HepG2 (cell line): Measurements from ENCODE around the gene LDLRAD4. TPM values are rescaled to one million over a fixed set of nuclear protein-coding genes. Genes with fewer than 3 reads are reported as not detected.

ENCODE experiments used
- ARID2 ChIP-seq: sonication (generic); formaldehyde crosslinking; IDR thresholded peaks from 2 replicates; pipeline ENCODE4 v1.8.1; 2022; ENCODE audit warnings: mild to moderate bottlenecking, missing genetic modification reagents, borderline replicate concordance
- BORCS8-MEF2B ChIP-seq: sonication (generic); formaldehyde crosslinking; IDR thresholded peaks from 2 replicates; pipeline ENCODE4 v1.8.0; 2022; ENCODE audit warnings: mild to moderate bottlenecking, missing genetic modification reagents
- DNMT3B ChIP-seq: conservative IDR thresholded peaks from 2 replicates; pipeline ENCODE4 v1.6.1; 2016; ENCODE audit warnings: missing biosample characterization, control low read depth
- FOXP4 ChIP-seq: sonication (generic); formaldehyde crosslinking; IDR thresholded peaks from 2 replicates; pipeline ENCODE4 v1.4.0; 2020; ENCODE audit warnings: missing genetic modification reagents
- GATA4 ChIP-seq: sonication (generic); IDR thresholded peaks from 2 replicates; pipeline ENCODE4 v1.6.1; 2016; ENCODE audit warnings: antibody characterized with exemption, low read depth, borderline replicate concordance
- MTA1 ChIP-seq: sonication (generic); formaldehyde crosslinking; IDR thresholded peaks from 2 replicates; pipeline ENCODE4 v1.4.0; 2020; ENCODE audit warnings: missing genetic modification reagents, mild to moderate bottlenecking, borderline replicate concordance
- POLR2AphosphoS2 ChIP-seq: IDR thresholded peaks from 2 replicates; pipeline ENCODE4 v1.6.1; 2011; ENCODE audit warnings: low read depth, low read length, improper control_type of control experiment
- POLR2G ChIP-seq: fragments of 200-400 bp; formaldehyde crosslinking; IDR thresholded peaks from 2 replicates; pipeline ENCODE4 v1.6.1; 2018; ENCODE audit warnings: mild to moderate bottlenecking, low read depth, low read length, moderate library complexity
- SIN3A ChIP-seq: IDR thresholded peaks from 2 replicates; pipeline ENCODE4 v1.6.1; 2011; ENCODE audit warnings: low read depth, mild to moderate bottlenecking, control low read depth, low read length, borderline replicate concordance
- SIX1 ChIP-seq: sonication (generic); formaldehyde crosslinking; IDR thresholded peaks from 2 replicates; pipeline ENCODE4 v1.4.0; 2020; ENCODE audit warnings: missing genetic modification reagents, borderline replicate concordance
- YY1 ChIP-seq: IDR thresholded peaks from 2 replicates; pipeline ENCODE4 v1.6.1; 2011; ENCODE audit warnings: low read length, low read depth, moderate library complexity, mild to moderate bottlenecking; ENCODE audit not compliant: insufficient read depth, insufficient replicate concordance
- ZBTB2 ChIP-seq: sonication (generic); formaldehyde crosslinking; IDR thresholded peaks from 2 replicates; pipeline ENCODE4 v1.8.0; 2022; ENCODE audit warnings: low read depth, missing genetic modification reagents
- ZNF460 ChIP-seq: sonication (generic); formaldehyde crosslinking; IDR thresholded peaks from 2 replicates; pipeline ENCODE4 v1.5.1; 2020; ENCODE audit warnings: missing genetic modification reagents, mild to moderate bottlenecking, borderline replicate concordance
- ZNF7 ChIP-seq: IDR thresholded peaks from 2 replicates; pipeline ENCODE4 v1.6.1; 2016; ENCODE audit warnings: missing biosample characterization, missing genetic modification reagents
- polyA plus RNA-seq, 8 experiments: library from polyadenylated mRNA; depleted of rRNA in 3 of 8; stranded (reverse) in 7 of 8; unstranded in 1 of 8; fragments of >200 nt; fragmentation: Illumina TruSeq in 4 of 8; extraction: Trizol in 4 of 8; gene quantifications; 2 replicates each; pipeline versions ENCODE4 v1.2.1 to v1.2.3, GENCODE V29; 2011 to 2016; ENCODE audit warnings: low read depth in 4 of 8, missing spikeins in 1 of 8, mixed read lengths in 1 of 8; ENCODE audit not compliant: insufficient read depth in 1 of 8
- total RNA-seq, 5 experiments: library from RNA; depleted of rRNA; stranded (reverse); fragments of >200 nt; fragmentation: Illumina TruSeq; extraction: Trizol; gene quantifications; 2 replicates each; pipeline ENCODE4 v1.2.3, GENCODE V29; 2016; ENCODE audit warnings: low read depth in 1 of 5
- TF ChIP-seq, protein P1 (sequence below): sonication (generic); formaldehyde crosslinking; IDR thresholded peaks from 2 replicates; pipeline ENCODE4 v1.4.0; 2020; ENCODE audit warnings: missing genetic modification reagents
- TF ChIP-seq, protein P2 (sequence below): sonication (generic); formaldehyde crosslinking; IDR thresholded peaks from 2 replicates; pipeline ENCODE4 v1.8.1; 2023; ENCODE audit warnings: missing genetic modification reagents, mild to moderate bottlenecking, borderline replicate concordance
- TF ChIP-seq, protein P3 (sequence below): sonication (generic); formaldehyde crosslinking; IDR thresholded peaks from 2 replicates; pipeline ENCODE4 v1.9.0; 2022; ENCODE audit warnings: low read depth, missing genetic modification reagents
- TF ChIP-seq, protein P4 (sequence below): sonication (generic); formaldehyde crosslinking; IDR thresholded peaks from 2 replicates; pipeline ENCODE4 v1.4.0; 2020; ENCODE audit warnings: missing genetic modification reagents

The LDLRAD4 gene
- total and polyA plus RNA-seq, 2 of the 13 experiments (the other 11 are each of a cell fraction or from before 2014, with no cell fraction given) = 13.6 to 20.9 TPM

DNA sequence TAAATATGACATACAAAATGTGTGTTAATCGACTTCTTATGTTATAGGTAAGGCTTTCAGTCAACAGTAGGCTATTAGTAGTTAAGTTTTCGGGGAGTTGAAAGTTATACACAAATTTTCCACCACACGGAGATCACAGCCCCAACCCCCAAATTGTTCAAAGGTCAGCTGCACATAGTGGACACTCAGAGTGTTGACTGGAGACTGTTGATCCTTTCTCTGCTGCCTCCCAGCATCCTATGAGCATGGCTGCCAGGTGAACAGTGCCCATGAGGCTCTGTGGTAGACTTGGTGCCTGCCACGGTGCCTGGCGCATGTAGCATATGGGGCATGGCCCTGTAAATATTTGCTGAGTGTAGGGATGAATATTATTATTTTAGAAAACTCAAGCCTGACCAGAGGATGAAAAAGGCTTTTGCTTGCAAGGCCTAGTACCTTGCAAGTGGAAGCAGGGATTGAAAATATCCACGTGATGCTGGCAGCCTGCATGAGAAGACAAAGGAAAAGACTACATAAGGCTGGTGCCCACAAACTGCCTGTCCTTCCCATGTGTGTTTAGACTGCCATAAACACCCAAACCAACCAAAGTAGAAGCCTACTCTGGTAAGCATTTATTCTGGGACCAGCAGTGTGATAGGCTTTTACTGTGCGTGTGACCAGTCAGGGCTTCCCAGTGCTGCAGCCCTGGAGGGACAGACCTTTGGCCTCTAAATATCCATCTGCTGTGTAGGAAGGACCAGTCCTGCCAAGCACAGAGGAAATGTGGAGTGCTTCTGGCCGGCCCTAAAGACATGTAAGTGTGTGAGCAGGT is 226.1 kb downstream of the LDLRAD4 start (continued):
- TF ChIP-seq, protein P1, sequence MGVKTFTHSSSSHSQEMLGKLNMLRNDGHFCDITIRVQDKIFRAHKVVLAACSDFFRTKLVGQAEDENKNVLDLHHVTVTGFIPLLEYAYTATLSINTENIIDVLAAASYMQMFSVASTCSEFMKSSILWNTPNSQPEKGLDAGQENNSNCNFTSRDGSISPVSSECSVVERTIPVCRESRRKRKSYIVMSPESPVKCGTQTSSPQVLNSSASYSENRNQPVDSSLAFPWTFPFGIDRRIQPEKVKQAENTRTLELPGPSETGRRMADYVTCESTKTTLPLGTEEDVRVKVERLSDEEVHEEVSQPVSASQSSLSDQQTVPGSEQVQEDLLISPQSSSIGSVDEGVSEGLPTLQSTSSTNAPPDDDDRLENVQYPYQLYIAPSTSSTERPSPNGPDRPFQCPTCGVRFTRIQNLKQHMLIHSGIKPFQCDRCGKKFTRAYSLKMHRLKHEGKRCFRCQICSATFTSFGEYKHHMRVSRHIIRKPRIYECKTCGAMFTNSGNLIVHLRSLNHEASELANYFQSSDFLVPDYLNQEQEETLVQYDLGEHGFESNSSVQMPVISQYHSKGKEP (CRISPR knock-in tag) = no peak
- TF ChIP-seq ZNF7 (no peak), GATA4 (no peak), DNMT3B (CRISPR knock-in tag) (no peak), POLR2G (no peak), MTA1 (no peak), POLR2AphosphoS2 (no peak), FOXP4 (CRISPR knock-in tag) (0 out of 2 replicates have a peak, but pooled peaks have one; percentile 18), SIX1 (CRISPR knock-in tag) (no peak), ARID2 (CRISPR knock-in tag) (no peak), BORCS8-MEF2B (0 out of 2 replicates have a peak, but pooled peaks have one; percentile 11), ZBTB2 (CRISPR knock-in tag) (no peak), SIN3A (no peak), ZNF460 (CRISPR knock-in tag) (no peak), YY1 (peak; percentile 21)
- TF ChIP-seq, protein P2, sequence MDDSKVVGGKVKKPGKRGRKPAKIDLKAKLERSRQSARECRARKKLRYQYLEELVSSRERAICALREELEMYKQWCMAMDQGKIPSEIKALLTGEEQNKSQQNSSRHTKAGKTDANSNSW = no peak
- TF ChIP-seq, protein P3, sequence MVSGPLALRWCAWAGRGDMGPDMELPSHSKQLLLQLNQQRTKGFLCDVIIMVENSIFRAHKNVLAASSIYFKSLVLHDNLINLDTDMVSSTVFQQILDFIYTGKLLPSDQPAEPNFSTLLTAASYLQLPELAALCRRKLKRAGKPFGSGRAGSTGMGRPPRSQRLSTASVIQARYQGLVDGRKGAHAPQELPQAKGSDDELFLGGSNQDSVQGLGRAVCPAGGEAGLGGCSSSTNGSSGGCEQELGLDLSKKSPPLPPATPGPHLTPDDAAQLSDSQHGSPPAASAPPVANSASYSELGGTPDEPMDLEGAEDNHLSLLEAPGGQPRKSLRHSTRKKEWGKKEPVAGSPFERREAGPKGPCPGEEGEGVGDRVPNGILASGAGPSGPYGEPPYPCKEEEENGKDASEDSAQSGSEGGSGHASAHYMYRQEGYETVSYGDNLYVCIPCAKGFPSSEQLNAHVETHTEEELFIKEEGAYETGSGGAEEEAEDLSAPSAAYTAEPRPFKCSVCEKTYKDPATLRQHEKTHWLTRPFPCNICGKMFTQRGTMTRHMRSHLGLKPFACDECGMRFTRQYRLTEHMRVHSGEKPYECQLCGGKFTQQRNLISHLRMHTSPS = 0 out of 2 replicates have a peak, but pooled peaks have one; percentile 22
- TF ChIP-seq, protein P4, sequence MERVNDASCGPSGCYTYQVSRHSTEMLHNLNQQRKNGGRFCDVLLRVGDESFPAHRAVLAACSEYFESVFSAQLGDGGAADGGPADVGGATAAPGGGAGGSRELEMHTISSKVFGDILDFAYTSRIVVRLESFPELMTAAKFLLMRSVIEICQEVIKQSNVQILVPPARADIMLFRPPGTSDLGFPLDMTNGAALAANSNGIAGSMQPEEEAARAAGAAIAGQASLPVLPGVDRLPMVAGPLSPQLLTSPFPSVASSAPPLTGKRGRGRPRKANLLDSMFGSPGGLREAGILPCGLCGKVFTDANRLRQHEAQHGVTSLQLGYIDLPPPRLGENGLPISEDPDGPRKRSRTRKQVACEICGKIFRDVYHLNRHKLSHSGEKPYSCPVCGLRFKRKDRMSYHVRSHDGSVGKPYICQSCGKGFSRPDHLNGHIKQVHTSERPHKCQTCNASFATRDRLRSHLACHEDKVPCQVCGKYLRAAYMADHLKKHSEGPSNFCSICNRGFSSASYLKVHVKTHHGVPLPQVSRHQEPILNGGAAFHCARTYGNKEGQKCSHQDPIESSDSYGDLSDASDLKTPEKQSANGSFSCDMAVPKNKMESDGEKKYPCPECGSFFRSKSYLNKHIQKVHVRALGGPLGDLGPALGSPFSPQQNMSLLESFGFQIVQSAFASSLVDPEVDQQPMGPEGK (CRISPR knock-in tag) = peak; percentile 22; the same call in 1 of the 2 replicates
